NCI-H82 (cell line): ENCODE data around the gene TBC1D3I.
"Not testable (repeated sequence)": the region's sequence is repeated elsewhere in the genome, so short reads cannot be mapped to it uniquely, and the experiment has no call there.

Experiments
- DNase-seq: peaks from one replicate; lab custom pipeline; 2025; lab: John Stamatoyannopoulos, UW

Gene TBC1D3I

GRCh38 chr17:36264470-36264869 lies at the start of gene TBC1D3I:
Gene TBC1D3I, minus strand, starts transcription at chr17:36264570. Its CDS starts 1,585 bp downstream, at chr17:36262985.
- not testable (repeated sequence) for DNase-seq

GRCh38 chr17:36295161-36295560 lies 30.8 kb upstream of the TBC1D3I start:
- not testable (repeated sequence) for DNase-seq

- DNase-seq = not testable (repeated sequence)
Observed at GRCh38 chr17:36289965-36290612, 25.7 kb upstream of the TBC1D3I start.

- DNase-seq = not testable (repeated sequence)
Observed at GRCh38 chr17:36284219-36284618, 19.8 kb upstream of the TBC1D3I start.

- DNase-seq = not testable (repeated sequence)
Observed at GRCh38 chr17:36283256-36283655, 18.9 kb upstream of the TBC1D3I start.

- DNase-seq = not testable (repeated sequence)
Observed at GRCh38 chr17:36242046-36242445, 22.3 kb downstream of the TBC1D3I start.

GRCh38 chr17:36229644-36230043 lies 34.7 kb downstream of the TBC1D3I start:
- DNase-seq = not testable (repeated sequence)

- DNase-seq = not testable (repeated sequence)
Observed at GRCh38 chr17:36222967-36223366, 41.4 kb downstream of the TBC1D3I start.

- DNase-seq = not testable (repeated sequence)
Observed at GRCh38 chr17:36221581-36222100, 42.7 kb downstream of the TBC1D3I start.

GRCh38 chr17:36220737-36221580 lies 43.4 kb downstream of the TBC1D3I start:
- DNase-seq = not testable (repeated sequence)

- not testable (repeated sequence) for DNase-seq
Observed at GRCh38 chr17:36219556-36219955, 44.8 kb downstream of the TBC1D3I start.

GRCh38 chr17:36215406-36216308 lies 48.7 kb downstream of the TBC1D3I start:
- not testable (repeated sequence) for DNase-seq

GRCh38 chr17:36214918-36215317 lies 49.5 kb downstream of the TBC1D3I start:
- DNase-seq = no peak

- DNase-seq = no peak
Observed at GRCh38 chr17:36213695-36214094, 50.7 kb downstream of the TBC1D3I start.

GRCh38 chr17:36212966-36213365 lies 51.4 kb downstream of the TBC1D3I start:
- DNase-seq = no peak

GRCh38 chr17:36212272-36212605 lies 52.1 kb downstream of the TBC1D3I start:
- DNase-seq = no peak

GRCh38 chr17:36211484-36212271 lies 52.7 kb downstream of the TBC1D3I start:
- DNase-seq = not testable (repeated sequence)

- DNase-seq = not testable (repeated sequence)
Observed at GRCh38 chr17:36210439-36211211, 53.7 kb downstream of the TBC1D3I start, which contains the start of gene CCL4L2. Gene CCL4L2, plus strand, starts transcription at chr17:36211063.

- no peak for DNase-seq
Observed at GRCh38 chr17:36209575-36209974, 54.8 kb downstream of the TBC1D3I start.

GRCh38 chr17:36207383-36207782 lies 57.0 kb downstream of the TBC1D3I start:
- not testable (repeated sequence) for DNase-seq
